GM12892 (cell line): ENCODE results near the gene SLC25A22.
A peak's percentile ranks its signal among the peaks of the same experiment; 100 is the strongest.

Experiments
- DNase-seq: peaks from one replicate; pipeline ENCODE4 v3.0.0; 2011; ENCODE audit not compliant: insufficient read length
- FAIRE-seq: peaks from 2 replicates; lab custom pipeline; 2011; peaks lifted over from hg19 to GRCh38; lab: Jason Lieb, UNC
- POLR2A ChIP-seq: IDR thresholded peaks from 2 replicates; pipeline ENCODE4 v1.6.1; 2011; ENCODE audit warnings: low read depth, low read length, control low read depth
- POLR2AphosphoS5 ChIP-seq: IDR thresholded peaks from 2 replicates; pipeline ENCODE4 v1.6.1; 2011; ENCODE audit warnings: low read depth, low read length, control low read depth
- TAF1 ChIP-seq: IDR thresholded peaks from 2 replicates; pipeline ENCODE4 v1.6.1; 2011; ENCODE audit warnings: low read depth, mild to moderate bottlenecking, control low read depth, low read length, borderline replicate concordance

SLC25A22 gene

GRCh38 chr11:778976-779954 is 18.8 kb downstream of the SLC25A22 start:
- no peak for DNase-seq
- TF ChIP-seq POLR2AphosphoS5: no peak
- no peak for TF ChIP-seq POLR2A
- TF ChIP-seq TAF1: no peak
- peak; percentile 24 for FAIRE-seq

DNA sequence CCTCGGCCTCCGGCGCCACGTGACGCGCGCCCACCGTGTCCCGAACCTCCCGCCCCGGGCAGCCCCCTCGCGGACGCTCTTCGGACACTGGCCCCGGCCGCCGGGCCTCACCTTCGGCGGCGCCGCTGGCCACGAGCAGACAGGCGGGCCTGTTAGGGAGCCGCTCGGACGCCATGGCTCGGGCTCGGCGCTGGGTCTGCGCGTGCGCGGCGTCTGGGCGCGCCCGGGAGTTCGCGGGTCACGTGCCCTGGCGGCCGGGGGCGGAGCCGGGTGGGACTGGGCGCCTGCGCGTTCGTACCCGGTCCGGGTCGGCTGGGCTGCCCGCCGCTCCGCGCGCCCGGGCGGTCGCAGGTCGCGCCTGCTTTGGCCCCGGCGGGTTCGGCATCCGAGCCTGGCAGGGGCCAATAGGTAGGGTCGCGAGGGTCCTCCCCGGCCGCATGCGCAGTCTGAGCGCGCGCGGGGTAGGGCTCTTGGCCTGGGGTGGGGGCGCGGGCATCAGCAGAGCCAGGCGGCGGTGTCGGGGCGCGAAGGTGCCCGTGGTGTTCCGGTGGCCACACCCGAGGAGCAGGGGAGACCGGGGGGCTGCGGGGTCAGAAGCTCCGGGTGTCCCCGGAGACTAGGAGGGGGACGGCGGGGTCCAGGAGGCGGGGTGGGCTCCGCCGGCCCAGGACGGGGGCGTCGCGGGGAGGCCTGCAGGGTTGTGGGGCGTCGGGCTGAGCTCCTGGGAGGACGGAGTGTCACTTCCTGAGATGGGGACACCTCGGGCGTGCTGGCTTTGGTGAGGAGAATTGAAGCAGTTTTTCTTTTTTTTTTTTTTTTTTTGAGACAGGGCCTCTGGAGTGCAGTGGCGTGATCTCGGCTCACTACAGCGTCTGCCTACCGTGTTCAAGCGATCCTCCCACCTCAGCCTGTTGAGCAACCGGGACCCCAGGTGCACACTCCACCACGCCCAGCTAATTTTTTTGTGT is 20.5 kb downstream of the SLC25A22 start, which contains the start of gene GATD1:
Gene GATD1, minus strand, starts transcription at position 200 of the 968 bp plus-strand sequence. Its CDS starts 25 bp downstream, at position 175.
- FAIRE-seq (peak; percentile 99), DNase-seq (peak; percentile 100)
- TF ChIP-seq POLR2A: peak; percentile 84; the same call in 1 of the 2 replicates
- TF ChIP-seq POLR2AphosphoS5: peak; percentile 78
- no peak; the same call in 1 of the 2 replicates for TF ChIP-seq TAF1

DNA sequence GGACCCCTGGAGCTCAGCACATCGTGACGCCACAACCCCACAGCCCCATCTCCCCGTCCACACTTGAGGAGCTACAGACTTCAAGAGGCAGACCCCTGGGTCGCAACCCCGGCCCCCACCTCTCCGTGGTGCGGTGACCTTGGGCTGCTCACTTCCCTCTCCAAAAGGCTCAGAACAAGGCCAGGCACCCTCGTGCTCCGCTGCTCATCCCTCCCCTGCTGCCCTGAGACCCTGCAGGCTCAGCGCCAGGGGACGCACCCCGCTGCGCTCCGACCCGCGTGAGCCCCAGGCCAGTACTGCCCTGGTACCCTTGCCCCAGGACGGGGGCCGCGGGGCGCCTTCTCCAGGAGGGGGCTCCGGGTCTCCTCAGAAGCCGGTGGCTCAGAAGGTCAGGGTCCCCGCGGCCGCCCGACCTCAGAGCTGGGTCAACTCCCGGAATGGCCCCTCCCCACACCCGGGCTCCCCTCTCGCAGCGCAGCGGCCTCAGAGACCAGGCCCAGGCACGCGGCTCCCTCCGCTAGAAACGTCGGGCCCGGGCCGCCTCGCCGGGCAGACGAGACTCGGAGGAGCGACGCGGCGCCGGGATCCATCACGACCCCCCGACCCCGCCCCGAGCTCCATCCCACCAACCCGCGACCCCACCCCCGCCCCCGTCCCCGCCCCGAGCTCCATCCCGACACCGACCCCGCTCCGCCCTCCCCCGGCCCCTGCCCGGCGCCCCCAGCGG is 21.4 kb downstream of the SLC25A22 start:
- DNase-seq: no peak
- no peak for TF ChIP-seq TAF1
- peak; percentile 44; the same call in 1 of the 2 replicates for TF ChIP-seq POLR2A
- 0 out of 2 replicates have a peak, but pooled peaks have one; percentile 26 for TF ChIP-seq POLR2AphosphoS5
- no peak for FAIRE-seq

- no peak for FAIRE-seq
- TF ChIP-seq TAF1: no peak
- no peak for TF ChIP-seq POLR2A
- DNase-seq: no peak
These were observed 21.9 kb downstream of the SLC25A22 start for GRCh38 chr11:776263-776560.

GRCh38 chr11:774873-775592 is 23.0 kb downstream of the SLC25A22 start:
- no peak for TF ChIP-seq POLR2A
- no peak for TF ChIP-seq POLR2AphosphoS5
- no peak for TF ChIP-seq TAF1
- DNase-seq (no peak), FAIRE-seq (no peak)

GRCh38 chr11:773830-774229 is 24.3 kb downstream of the SLC25A22 start:
- DNase-seq (no peak), FAIRE-seq (no peak)
- TF ChIP-seq TAF1: no peak
- TF ChIP-seq POLR2AphosphoS5: no peak
- no peak for TF ChIP-seq POLR2A

- DNase-seq (no peak), FAIRE-seq (no peak)
These were observed 24.7 kb downstream of the SLC25A22 start for GRCh38 chr11:773425-773824.

DNA sequence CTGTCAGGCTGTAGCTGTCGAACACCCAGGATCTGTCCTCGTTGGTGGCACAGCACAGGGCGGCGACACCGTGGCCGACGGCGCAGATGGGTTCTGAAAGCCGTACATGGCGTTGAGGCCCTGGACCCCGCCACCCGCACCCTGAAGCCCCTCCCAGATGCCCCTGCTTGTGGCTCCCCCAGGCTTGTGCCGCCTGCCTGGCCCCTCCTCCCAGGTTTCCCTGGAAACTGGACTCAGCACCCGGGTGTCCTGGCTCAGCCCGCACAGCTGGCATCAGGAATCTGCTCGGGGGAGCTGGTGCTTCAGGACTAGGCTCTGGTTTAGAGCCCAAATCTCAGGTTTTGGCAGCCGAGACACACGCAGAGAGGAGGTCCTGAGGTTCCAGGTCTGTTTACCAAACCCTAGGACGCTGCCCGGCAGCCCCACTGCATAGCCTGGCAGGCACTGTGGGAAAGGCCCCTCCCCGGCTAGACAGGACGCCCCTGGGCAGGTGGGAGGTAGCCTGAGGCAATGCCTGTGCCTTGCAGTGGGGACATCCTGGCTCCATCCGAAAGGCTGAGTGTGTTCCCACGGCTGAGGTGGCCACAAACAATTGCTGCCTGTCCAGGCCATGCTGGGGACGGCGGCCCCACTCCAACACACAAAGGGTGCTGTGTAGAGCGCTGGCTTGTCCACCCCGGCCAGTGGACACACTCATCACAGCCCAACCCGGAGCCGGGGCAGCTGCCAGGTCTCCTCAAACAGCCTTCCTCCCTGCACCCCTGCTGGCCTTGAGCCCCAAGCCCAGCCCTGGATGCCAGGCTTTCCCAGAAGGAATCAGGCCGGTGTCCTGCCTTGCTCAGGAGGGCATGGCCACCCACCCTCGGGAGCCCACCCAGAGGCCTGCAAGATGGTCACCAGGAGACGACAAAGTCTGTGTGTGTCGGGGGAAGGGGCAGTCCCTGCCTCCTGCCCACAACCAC is 25.4 kb downstream of the SLC25A22 start:
- TF ChIP-seq TAF1 (no peak), POLR2A (no peak), POLR2AphosphoS5 (no peak)
- DNase-seq (no peak), FAIRE-seq (no peak)

More at GRCh38 chr11:773425-773824, 24.7 kb downstream of the SLC25A22 start:
- TF ChIP-seq TAF1 (no peak), POLR2A (no peak), POLR2AphosphoS5 (no peak)

DNA sequence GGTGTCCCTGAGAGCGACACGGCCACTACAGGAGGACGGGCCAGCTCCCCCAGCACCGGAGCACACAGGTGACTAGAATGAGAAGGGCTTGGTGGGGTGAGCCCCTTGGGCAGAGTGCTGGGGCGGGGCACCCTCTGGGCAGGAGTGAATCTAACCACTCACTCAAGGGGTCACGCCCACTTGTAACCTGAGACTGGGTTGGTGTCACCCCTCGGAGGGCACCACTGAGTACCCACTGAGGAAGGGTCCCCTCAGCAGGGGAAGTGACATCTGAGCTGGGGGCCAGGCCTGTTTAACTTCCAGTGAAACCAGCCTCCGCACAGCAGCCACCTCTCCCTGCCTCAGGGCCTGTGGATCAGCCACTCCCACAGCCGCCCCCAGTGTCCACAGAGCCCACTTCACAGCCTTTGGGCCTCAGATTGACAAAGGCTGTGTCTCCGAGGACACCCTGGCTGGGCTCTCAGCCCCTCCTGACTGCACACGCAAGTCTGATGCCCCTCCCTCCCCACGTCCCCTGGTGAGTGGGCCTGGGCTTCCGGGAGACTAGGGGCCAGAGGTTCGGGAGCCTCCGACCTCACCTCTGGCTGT is 26.4 kb downstream of the SLC25A22 start:
- TF ChIP-seq TAF1 (no peak), POLR2A (no peak), POLR2AphosphoS5 (no peak)
- DNase-seq (no peak), FAIRE-seq (no peak)
